K562 (cell line): ENCODE data around the gene CABP4. TPM values are rescaled to one million over a fixed set of nuclear protein-coding genes. Genes with fewer than 3 reads are reported as not detected.

Experiments used
- ATAC-seq: fragments of 200-7000 bp; cut with Tn5 transposase; 3 replicates; pipeline ENCODE4 v1.9.1; 2020; ENCODE audit warnings: moderate library complexity
- BruUV-seq: library from RNA; stranded (reverse); fragments of 400-500 nt; replicated peaks from 2 replicates; lab custom pipeline; 2021; lab: Mats Ljungman, UMichigan
- CTCF ChIA-PET: fragments of 300-600 bp; formaldehyde crosslinking; extraction: SDS; loops from one replicate; lab custom pipeline; 2021; ENCODE audit warnings: low intra/inter-chr PET ratio; lab: Yijun Ruan, JAX
- POLR2A ChIA-PET: fragments of 300-600, 350-650 bp; sonication (Branson Sonifier 250); formaldehyde crosslinking; extraction: SDS; loops from one replicate; lab custom pipeline; 2021; ENCODE audit warnings: antibody characterized with exemption, inconsistent platforms; lab: Yijun Ruan, JAX
- DNase-seq, 4 experiments: peaks; one replicate each; pipeline versions ENCODE4 v3.0.0 to v3.0.0-alpha.2; 2011 to 2018; ENCODE audit warnings: low spot score in 3 of 4, mixed read lengths in 3 of 4; ENCODE audit errors: extremely low read depth in 1 of 4
- FAIRE-seq: peaks from 2 replicates; lab custom pipeline; 2011; peaks lifted over from hg19 to GRCh38; lab: Jason Lieb, UNC
- H2AFZ ChIP-seq: 2 replicates; pipeline ENCODE4 v1.6.0; 2011; ENCODE audit warnings: low read depth, low read length, control low read depth, inconsistent platforms
- H3K27ac ChIP-seq: fragments of 200-600 bp; 3 replicates; pipeline ENCODE4 v1.8.0; 2011; ENCODE audit warnings: low read depth, mild to moderate bottlenecking, control low read depth, inconsistent platforms, low read length, moderate library complexity, mixed read lengths; ENCODE audit errors: extremely low read depth
- H3K27me3 ChIP-seq, 2 experiments: fragments of 300-600 bp in 1 of 2; 2 replicates in 1 of 2; 3 replicates in 1 of 2; pipeline versions ENCODE4 v1.6.0 to v1.8.0; 2011; ENCODE audit warnings: inconsistent platforms in 2 of 2, low read length in 2 of 2, mild to moderate bottlenecking in 1 of 2, mixed read lengths in 1 of 2, moderate library complexity in 1 of 2; ENCODE audit not compliant: control insufficient read depth in 2 of 2, insufficient read depth in 2 of 2
- H3K36me3 ChIP-seq: fragments of 300-600 bp; 3 replicates; pipeline ENCODE4 v1.8.0; 2011; ENCODE audit warnings: mild to moderate bottlenecking, low read length, inconsistent platforms; ENCODE audit not compliant: control insufficient read depth, insufficient read depth
- H3K4me1 ChIP-seq, 2 experiments: fragments of 200-600 bp in 1 of 2; replicated peaks in 1 of 2; 2 replicates in 1 of 2; 3 replicates in 1 of 2; pipeline versions ENCODE4 v1.5.1 to v1.8.0; 2011; ENCODE audit warnings: inconsistent platforms in 2 of 2, low read length in 2 of 2, mild to moderate bottlenecking in 1 of 2, mixed read lengths in 1 of 2, moderate library complexity in 1 of 2; ENCODE audit not compliant: control insufficient read depth in 2 of 2, insufficient read depth in 2 of 2
- H3K4me2 ChIP-seq: 2 replicates; pipeline ENCODE4 v1.6.1; 2011; ENCODE audit warnings: low read length, control low read depth, inconsistent platforms, mixed read lengths; ENCODE audit not compliant: insufficient read depth
- H3K4me3 ChIP-seq: fragments of 200-600 bp; sonication (generic), shearing (Covaris generic); 2 replicates; pipeline ENCODE4 v1.5.1; 2016; ENCODE audit warnings: control low read depth, inconsistent platforms
- H3K79me2 ChIP-seq: fragments of 200-600 bp; 3 replicates; pipeline ENCODE4 v1.8.0; 2011; ENCODE audit warnings: low read length, inconsistent platforms; ENCODE audit not compliant: control insufficient read depth, insufficient read depth
- H3K9ac ChIP-seq, 2 experiments: 2 replicates each; pipeline versions ENCODE4 v1.6.0 to v1.6.1; 2011; ENCODE audit warnings: low read depth in 2 of 2, low read length in 2 of 2, control low read depth in 1 of 2, inconsistent platforms in 1 of 2, mild to moderate bottlenecking in 1 of 2, mixed read lengths in 1 of 2; ENCODE audit not compliant: insufficient read depth in 1 of 2
- H3K9me1 ChIP-seq: one replicate; pipeline ENCODE4 v1.6.0; 2011; ENCODE audit warnings: inconsistent platforms, mild to moderate bottlenecking, low read length, moderate library complexity; ENCODE audit not compliant: control insufficient read depth, insufficient read depth
- H3K9me3 ChIP-seq: replicated peaks from 2 replicates; pipeline ENCODE4 v1.5.1; 2011; ENCODE audit warnings: low read depth, low read length, inconsistent platforms; ENCODE audit not compliant: control insufficient read depth, insufficient read depth
- H4K20me1 ChIP-seq: replicated peaks from 2 replicates; pipeline ENCODE4 v1.6.1; 2011; ENCODE audit warnings: low read length, inconsistent platforms, mixed read lengths; ENCODE audit not compliant: control insufficient read depth, insufficient read depth
- DPF2 ChIP-seq: fragments of 450-650 bp; IDR thresholded peaks from 2 replicates; pipeline ENCODE4 v1.6.1; 2016
- EP400 ChIP-seq: fragments of 450-650 bp; IDR thresholded peaks from 2 replicates; pipeline ENCODE4 v1.6.1; 2017; ENCODE audit warnings: antibody characterized with exemption, mild to moderate bottlenecking, moderate library complexity
- MAX ChIP-seq: sonication (generic); formaldehyde crosslinking; IDR thresholded peaks from 2 replicates; pipeline ENCODE4 v1.9.0; 2022; ENCODE audit warnings: mild to moderate bottlenecking, missing genetic modification reagents
- MAZ ChIP-seq, 2 experiments: fragments of 450-650 bp in 1 of 2; sonication (generic) in 1 of 2; formaldehyde crosslinking; IDR thresholded peaks in 1 of 2; conservative IDR thresholded peaks in 1 of 2; 2 replicates each; pipeline versions ENCODE4 v1.4.0 to v1.5.0; 2020; ENCODE audit warnings: mild to moderate bottlenecking in 1 of 2, missing genetic modification reagents in 1 of 2
- SIN3A ChIP-seq, 2 experiments: fragments of 150-350 bp in 1 of 2; IDR thresholded peaks; 2 replicates each; pipeline ENCODE4 v1.6.1; 2011 to 2016; ENCODE audit warnings: borderline replicate concordance in 2 of 2, low read depth in 2 of 2, low read length in 2 of 2, mild to moderate bottlenecking in 2 of 2, moderate library complexity in 2 of 2; ENCODE audit not compliant: control insufficient read depth in 1 of 2
- TBL1XR1 ChIP-seq, 2 experiments: IDR thresholded peaks; 2 replicates each; pipeline ENCODE4 v1.6.1; 2012; ENCODE audit warnings: improper control_type of control experiment in 2 of 2, low read length in 2 of 2, mild to moderate bottlenecking in 1 of 2
- THRB ChIP-seq: fragments of 450-650 bp; formaldehyde crosslinking; conservative IDR thresholded peaks from 2 replicates; pipeline ENCODE4 v1.4.0; 2022; ENCODE audit warnings: mild to moderate bottlenecking, missing genetic modification characterization
- XRCC5 ChIP-seq: fragments of 200-400 bp; formaldehyde crosslinking; IDR thresholded peaks from 2 replicates; pipeline ENCODE4 v1.6.1; 2017; ENCODE audit warnings: low read depth, mild to moderate bottlenecking, low read length
- ZBTB9 ChIP-seq: fragments of 450-650 bp; formaldehyde crosslinking; IDR thresholded peaks from 2 replicates; pipeline ENCODE4 v1.4.0; 2020; ENCODE audit warnings: mild to moderate bottlenecking, moderate library complexity
- WGBS: fragments of 100-300 bp; shearing (Covaris generic); methylation state at CpG from one replicate; pipeline ENCODE4 v1.1.6; 2016; ENCODE audit warnings: low coverage, mixed read lengths; ENCODE audit not compliant: insufficient coverage; ENCODE audit errors: missing lambda C conversion rate; 5-methylcytosine and 5-hydroxymethylcytosine counted together
- in situ Hi-C: fragments of 300-500 bp; cut with MboI; formaldehyde crosslinking; loops from 4 replicates; pipeline ENCODE4 v1.15.0; 2018; ENCODE audit warnings: inconsistent platforms, mixed read lengths
- intact Hi-C: fragments of 100-400 bp; cut with micrococcal nuclease; formaldehyde crosslinking; loops from 2 replicates; pipeline ENCODE4 v1.14.2; 2022
- polyA plus RNA-seq, 8 experiments: library from polyadenylated mRNA; depleted of rRNA in 4 of 8; stranded (reverse) in 5 of 8; unstranded in 3 of 8; fragments of >200 nt; fragmentation: Nextera tagmentation in 2 of 8; fragmentation: Illumina TruSeq in 1 of 8; extraction: Ambion mirVana in 2 of 8; extraction: Trizol in 1 of 8; gene quantifications; 2 replicates each; pipeline versions ENCODE4 v1.2.1 to v1.2.3, GENCODE V29; 2011 to 2014; ENCODE audit warnings: inconsistent platforms in 1 of 8, missing spikeins in 1 of 8
- total RNA-seq, 7 experiments: library from RNA; depleted of rRNA in 6 of 7; stranded (reverse); fragments of >200 nt in 6 of 7; fragmentation: Illumina TruSeq in 2 of 7; extraction: Trizol in 2 of 7; gene quantifications; 2 replicates each; pipeline versions ENCODE4 v1.2.1 to v1.2.3, GENCODE V29; 2011 to 2021; ENCODE audit warnings: low replicate concordance in 1 of 7

The CABP4 gene
- total and polyA plus RNA-seq, 9 of the 15 experiments (the other 6 are each of a cell fraction or from before 2014, with no cell fraction given): 0.11 TPM; not detected in 8

DNA sequence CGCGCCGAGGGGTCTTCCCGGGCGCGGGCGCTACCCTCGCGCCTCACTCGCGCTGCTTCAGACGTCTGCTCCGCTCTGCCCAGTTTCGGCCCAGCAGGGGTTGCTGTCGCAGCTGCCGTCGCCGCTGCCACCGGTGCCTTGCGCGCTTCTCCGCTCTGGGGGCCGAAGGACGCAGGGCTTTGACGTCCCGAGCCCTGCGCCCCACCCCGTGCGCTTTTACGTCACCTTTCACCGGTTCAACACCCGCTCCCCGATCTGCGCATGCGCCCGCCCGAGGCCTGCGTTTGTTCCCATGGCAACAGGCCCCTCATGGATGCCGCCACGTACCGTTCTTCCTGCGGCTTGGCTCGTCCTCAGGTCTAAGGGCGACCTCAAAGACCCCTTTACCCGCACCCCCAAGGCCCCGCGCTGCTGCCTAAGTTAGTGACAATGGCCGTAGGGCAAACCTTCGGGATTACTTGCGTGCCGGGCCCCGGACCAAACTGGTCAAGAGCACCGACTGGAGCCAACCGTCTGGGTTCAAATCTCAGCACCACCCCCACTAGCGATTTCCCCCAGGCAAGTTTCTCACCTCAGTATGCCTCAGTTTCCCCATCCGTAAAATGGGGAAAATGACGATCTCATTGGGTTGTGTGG is 53.5 kb downstream of the CABP4 start:
- Histone ChIP-seq H3K36me3 (peaks cover 10% of the 10 kb centered on the region; the same call in 2 of the 3 replicates), H3K79me2 (peaks cover 31% of the 10 kb centered on the region), H3K4me2 (peak overlapping the region; percentile 87), H3K9me3 (no peaks in the 10 kb centered on the region), H3K4me3 (peak overlapping the region; percentile 79), H2AFZ (peak overlapping the region; percentile 97), H3K9ac (peak overlapping the region; percentile 87 to 99), H3K27ac (peak overlapping the region; percentile 92), H3K27me3 (no peaks in the 10 kb centered on the region), H3K9me1 (no peaks in the 10 kb centered on the region), H4K20me1 (no peaks in the 10 kb centered on the region), H3K4me1 (peaks cover 28 to 54% of the 10 kb centered on the region in 2 experiments)
- BruUV-seq: no TSS peak
- in situ Hi-C loops (no loop called here), intact Hi-C loops (loop anchor here (5.0 kb wide), 4 partner anchors 36 to 151 kb away; partner anchors contain the start of genes GSTP1 and RPS6KB2)
- ChIA-PET CTCF (no interaction called here), POLR2A (interaction anchor here (1.2 kb wide), 1 partner anchor 107 kb away, joined by 4 read pairs; the partner anchor contains the start of gene PPP1CA)
- no peak for FAIRE-seq
- peak; percentile 98 to 100 (median 100) for DNase-seq
- 1% methylated on average over 43 of the region's 57 CpGs for WGBS
- peak; percentile 53 for ATAC-seq
- TF ChIP-seq EP400 (peak; percentile 93), TBL1XR1 (IDR thresholded peaks at IDR 0.05; ENCODE audit: low read length in 2 of 2) (peak; percentile 33 to 53; a peak in 2 of 4 replicates), ZBTB9 (CRISPR knock-in tag) (peak; percentile 77; the same call in 1 of the 2 replicates), THRB (0 out of 2 replicates have a peak, but pooled peaks have one; percentile 16), SIN3A (IDR thresholded peaks at IDR 0.05; ENCODE audit: borderline replicate concordance in 2 of 2, control insufficient read depth in 1 of 2, low read depth in 2 of 2, low read length in 2 of 2) (peak; percentile 60 to 70; a peak in 2 of 4 replicates), XRCC5 (0 out of 2 replicates have a peak, but pooled peaks have one; percentile 13), MAZ (CRISPR knock-in tag; conservative IDR thresholded peaks at IDR 0.05 in 1 of 2, IDR thresholded peaks at IDR 0.05 in 1 of 2) (peak; percentile 95 to 96), DPF2 (0 out of 2 replicates have a peak, but pooled peaks have one; percentile 9), MAX (CRISPR knock-in tag) (peak; percentile 76; the same call in 1 of the 2 replicates)
